ENCODE measurements around the gene NR1D2.

Gene NR1D2

DNA sequence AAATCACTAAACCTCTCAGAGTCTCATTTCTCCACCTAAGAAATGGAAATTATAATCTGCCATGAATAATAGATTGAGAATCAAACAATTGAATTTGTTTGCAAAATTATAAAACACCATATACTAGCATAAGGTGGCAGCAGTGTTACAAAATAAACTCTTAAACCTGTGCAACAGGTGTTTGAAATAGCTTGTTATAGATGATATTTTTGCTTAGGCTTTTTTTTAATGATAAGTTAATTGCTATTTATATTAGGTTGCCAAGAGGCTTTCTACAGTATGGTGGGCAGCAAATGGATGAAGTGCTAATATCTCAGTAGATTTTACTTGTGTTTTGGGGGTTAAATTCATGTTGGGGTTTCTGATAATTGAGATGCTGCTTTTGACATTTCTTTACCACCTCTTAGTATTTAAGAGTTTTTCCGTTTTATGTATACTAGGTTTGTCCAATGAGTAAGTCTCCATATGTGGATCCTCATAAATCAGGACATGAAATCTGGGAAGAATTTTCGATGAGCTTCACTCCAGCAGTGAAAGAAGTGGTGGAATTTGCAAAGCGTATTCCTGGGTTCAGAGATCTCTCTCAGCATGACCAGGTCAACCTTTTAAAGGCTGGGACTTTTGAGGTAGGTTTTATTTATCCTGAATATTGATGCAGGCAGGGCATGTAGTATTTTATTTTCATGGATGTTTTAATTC is 19.6 kb downstream of the NR1D2 start:
- TF ChIP-seq EZH2 (IDR thresholded peaks at IDR 0.05) (no peak), POLR2AphosphoS5 (IDR thresholded peaks at IDR 0.05; ENCODE audit: borderline replicate concordance, low read depth, low read length) (no peak), FOXP2 (optimal IDR thresholded peaks at IDR 0.05; ENCODE audit: control extremely low read depth, extremely low read length, insufficient read depth) (no peak)
- H3K36me3 ChIP-seq (ENCODE audit: insufficient read depth, low read length), result no peaks in the 10 kb centered on the region
- no peak overlapping the region for H3K27ac ChIP-seq
- H3K9ac ChIP-seq (ENCODE audit: insufficient read length), result no peak overlapping the region
- H3K4me3 ChIP-seq, result no peak overlapping the region
- no peaks in the 10 kb centered on the region for H3K9me3 ChIP-seq (ENCODE audit: low read depth, low read length)
- DNase-seq (ENCODE audit: low read depth, low spot score), result no peak

DNA sequence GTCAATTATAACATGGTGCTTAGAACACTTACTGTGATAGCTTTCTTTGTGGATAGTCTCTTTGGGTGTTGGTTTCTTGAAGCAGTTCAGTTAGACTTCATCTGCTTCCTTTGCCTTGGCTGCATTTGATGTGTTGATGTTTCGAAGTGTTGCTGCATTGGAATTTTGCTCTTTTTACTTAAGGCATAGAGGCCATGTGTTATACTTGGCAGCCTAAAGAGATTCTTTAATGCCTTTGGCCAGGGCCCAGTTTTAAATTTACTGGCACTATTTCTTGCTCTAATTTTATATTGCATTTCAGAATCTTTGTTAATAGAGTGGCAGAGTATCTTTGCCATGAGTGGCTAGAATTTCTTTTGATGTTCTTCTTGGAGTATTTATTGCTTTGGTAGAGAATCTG is 21.2 kb downstream of the NR1D2 start:
- H3K4me3 ChIP-seq, result no peak overlapping the region
- H3K9me3 ChIP-seq (ENCODE audit: low read depth, low read length), result no peaks in the 10 kb centered on the region
- H3K27ac ChIP-seq, result no peak overlapping the region
- no peak for DNase-seq (ENCODE audit: low read depth, low spot score)
- no peak overlapping the region for H3K9ac ChIP-seq (ENCODE audit: insufficient read length)
- no peaks in the 10 kb centered on the region for H3K36me3 ChIP-seq (ENCODE audit: insufficient read depth, low read length)
- TF ChIP-seq FOXP2 (optimal IDR thresholded peaks at IDR 0.05; ENCODE audit: control extremely low read depth, extremely low read length, insufficient read depth), result no peak
- no peak for TF ChIP-seq EZH2 (IDR thresholded peaks at IDR 0.05)
- no peak for TF ChIP-seq POLR2AphosphoS5 (IDR thresholded peaks at IDR 0.05; ENCODE audit: borderline replicate concordance, low read depth, low read length)

GRCh38 chr3:23968463-23969184 is 23.5 kb downstream of the NR1D2 start:
- Histone ChIP-seq H3K36me3 (ENCODE audit: insufficient read depth, low read length) (no peaks in the 10 kb centered on the region), H3K9me3 (ENCODE audit: low read depth, low read length) (no peaks in the 10 kb centered on the region), H3K9ac (ENCODE audit: insufficient read length) (no peak overlapping the region), H3K4me3 (no peak overlapping the region), H3K27ac (no peak overlapping the region)
- TF ChIP-seq EZH2 (IDR thresholded peaks at IDR 0.05), result no peak
- TF ChIP-seq POLR2AphosphoS5 (IDR thresholded peaks at IDR 0.05; ENCODE audit: borderline replicate concordance, low read depth, low read length), result no peak
- no peak for TF ChIP-seq FOXP2 (optimal IDR thresholded peaks at IDR 0.05; ENCODE audit: control extremely low read depth, extremely low read length, insufficient read depth)
- DNase-seq (ENCODE audit: low read depth, low spot score), result no peak

- no peak for DNase-seq (ENCODE audit: low read depth, low spot score)
- Histone ChIP-seq H3K9ac (ENCODE audit: insufficient read length) (no peak overlapping the region), H3K36me3 (ENCODE audit: insufficient read depth, low read length) (no peaks in the 10 kb centered on the region), H3K27ac (no peak overlapping the region), H3K9me3 (ENCODE audit: low read depth, low read length) (no peaks in the 10 kb centered on the region), H3K4me3 (no peak overlapping the region)
- TF ChIP-seq FOXP2 (optimal IDR thresholded peaks at IDR 0.05; ENCODE audit: control extremely low read depth, extremely low read length, insufficient read depth) (no peak), EZH2 (IDR thresholded peaks at IDR 0.05) (no peak), POLR2AphosphoS5 (IDR thresholded peaks at IDR 0.05; ENCODE audit: borderline replicate concordance, low read depth, low read length) (no peak)
Observed at GRCh38 chr3:23969393-23969792, 24.3 kb downstream of the NR1D2 start.

DNA sequence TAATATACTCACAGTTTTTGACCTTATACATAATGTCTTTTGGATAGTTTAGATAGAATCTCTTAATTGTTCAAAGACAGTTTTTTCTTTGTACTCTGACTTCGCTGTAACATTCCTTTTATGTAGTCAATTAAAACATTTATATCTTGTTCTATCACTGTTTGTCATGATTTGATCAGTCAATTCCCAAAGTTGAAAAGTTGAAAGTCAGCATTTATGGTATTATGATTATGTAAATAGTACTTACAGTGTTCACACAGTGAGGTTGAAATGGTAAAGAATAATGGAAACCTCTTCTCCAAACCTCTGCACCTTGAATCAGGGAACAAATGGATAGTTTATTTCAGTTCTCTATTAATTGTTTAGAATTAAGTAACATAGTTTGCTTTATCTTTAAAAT is 26.6 kb downstream of the NR1D2 start:
- no peak for DNase-seq (ENCODE audit: low read depth, low spot score)
- Histone ChIP-seq H3K4me3 (no peak overlapping the region), H3K27ac (no peak overlapping the region), H3K9me3 (ENCODE audit: low read depth, low read length) (no peaks in the 10 kb centered on the region), H3K36me3 (ENCODE audit: insufficient read depth, low read length) (no peaks in the 10 kb centered on the region), H3K9ac (ENCODE audit: insufficient read length) (no peak overlapping the region)
- TF ChIP-seq FOXP2 (optimal IDR thresholded peaks at IDR 0.05; ENCODE audit: control extremely low read depth, extremely low read length, insufficient read depth) (no peak), POLR2AphosphoS5 (IDR thresholded peaks at IDR 0.05; ENCODE audit: borderline replicate concordance, low read depth, low read length) (no peak), EZH2 (IDR thresholded peaks at IDR 0.05) (no peak)

GRCh38 chr3:23976555-23976954 is 31.5 kb downstream of the NR1D2 start:
- no peak for TF ChIP-seq EZH2 (IDR thresholded peaks at IDR 0.05)
- TF ChIP-seq FOXP2 (optimal IDR thresholded peaks at IDR 0.05; ENCODE audit: control extremely low read depth, extremely low read length, insufficient read depth), result no peak
- no peak for TF ChIP-seq POLR2AphosphoS5 (IDR thresholded peaks at IDR 0.05; ENCODE audit: borderline replicate concordance, low read depth, low read length)
- H3K9me3 ChIP-seq (ENCODE audit: low read depth, low read length), result no peaks in the 10 kb centered on the region
- H3K36me3 ChIP-seq (ENCODE audit: insufficient read depth, low read length), result no peaks in the 10 kb centered on the region
- no peak overlapping the region for H3K4me3 ChIP-seq
- DNase-seq (ENCODE audit: low read depth, low spot score), result no peak
- no peak overlapping the region for H3K9ac ChIP-seq (ENCODE audit: insufficient read length)
- H3K27ac ChIP-seq, result no peak overlapping the region

- no peak for DNase-seq (ENCODE audit: low read depth, low spot score)
- TF ChIP-seq POLR2AphosphoS5 (IDR thresholded peaks at IDR 0.05; ENCODE audit: borderline replicate concordance, low read depth, low read length), result no peak
- no peak for TF ChIP-seq EZH2 (IDR thresholded peaks at IDR 0.05)
- TF ChIP-seq FOXP2 (optimal IDR thresholded peaks at IDR 0.05; ENCODE audit: control extremely low read depth, extremely low read length, insufficient read depth), result no peak
- no peaks in the 10 kb centered on the region for H3K36me3 ChIP-seq (ENCODE audit: insufficient read depth, low read length)
Observed at GRCh38 chr3:23979569-23979968, 34.5 kb downstream of the NR1D2 start.

GRCh38 chr3:23981136-23981535 is 36.0 kb downstream of the NR1D2 start:
- no peak for DNase-seq (ENCODE audit: low read depth, low spot score)
- Histone ChIP-seq H3K9ac (ENCODE audit: insufficient read length) (no peak overlapping the region), H3K4me3 (no peak overlapping the region), H3K9me3 (ENCODE audit: low read depth, low read length) (no peaks in the 10 kb centered on the region), H3K36me3 (ENCODE audit: insufficient read depth, low read length) (no peaks in the 10 kb centered on the region), H3K27ac (no peak overlapping the region)
- TF ChIP-seq EZH2 (IDR thresholded peaks at IDR 0.05), result no peak
- no peak for TF ChIP-seq POLR2AphosphoS5 (IDR thresholded peaks at IDR 0.05; ENCODE audit: borderline replicate concordance, low read depth, low read length)
- no peak for TF ChIP-seq FOXP2 (optimal IDR thresholded peaks at IDR 0.05; ENCODE audit: control extremely low read depth, extremely low read length, insufficient read depth)

More at GRCh38 chr3:23979569-23979968, 34.5 kb downstream of the NR1D2 start:
- no peak overlapping the region for H3K27ac ChIP-seq
- H3K9me3 ChIP-seq (ENCODE audit: low read depth, low read length), result no peaks in the 10 kb centered on the region
- H3K9ac ChIP-seq (ENCODE audit: insufficient read length), result no peak overlapping the region
- no peak overlapping the region for H3K4me3 ChIP-seq

All from SK-N-MC (cell line).